ENCODE results near the gene TMEM163.

TMEM163 gene

GRCh38 chr2:134690629-134691215 lies 28.1 kb downstream of the TMEM163 start:
- no peak for DNase-seq

GRCh38 chr2:134689315-134689714 lies 29.5 kb downstream of the TMEM163 start:
- DNase-seq = no peak

- DNase-seq = no peak
Observed at GRCh38 chr2:134685967-134686366, 32.8 kb downstream of the TMEM163 start.

GRCh38 chr2:134683561-134684112 lies 35.2 kb downstream of the TMEM163 start:
- no peak for DNase-seq

GRCh38 chr2:134682726-134683125 lies 36.1 kb downstream of the TMEM163 start:
- DNase-seq = no peak

- no peak for DNase-seq
Observed at GRCh38 chr2:134681201-134681600, 37.6 kb downstream of the TMEM163 start.

- peak; percentile 63 for DNase-seq
Observed at GRCh38 chr2:134679745-134680144, 39.1 kb downstream of the TMEM163 start.

GRCh38 chr2:134679294-134679693 lies 39.5 kb downstream of the TMEM163 start:
- DNase-seq = no peak

- DNase-seq = no peak
Observed at GRCh38 chr2:134677856-134678756, 40.7 kb downstream of the TMEM163 start.

GRCh38 chr2:134676960-134677359 lies 41.8 kb downstream of the TMEM163 start:
- no peak for DNase-seq

- DNase-seq = no peak
Observed at GRCh38 chr2:134675314-134675713, 43.5 kb downstream of the TMEM163 start.

GRCh38 chr2:134674687-134675086 lies 44.1 kb downstream of the TMEM163 start:
- no peak for DNase-seq

- no peak for DNase-seq
Observed at GRCh38 chr2:134671513-134671912, 47.3 kb downstream of the TMEM163 start.

GRCh38 chr2:134670955-134671354 lies 47.8 kb downstream of the TMEM163 start:
- DNase-seq = no peak

GRCh38 chr2:134669731-134670669 lies 48.8 kb downstream of the TMEM163 start:
- DNase-seq = no peak

GRCh38 chr2:134668821-134669220 lies 50.0 kb downstream of the TMEM163 start:
- no peak for DNase-seq

GRCh38 chr2:134667541-134667940 lies 51.3 kb downstream of the TMEM163 start:
- DNase-seq = no peak

GRCh38 chr2:134667081-134667480 lies 51.7 kb downstream of the TMEM163 start:
- DNase-seq = no peak

- DNase-seq = no peak
Observed at GRCh38 chr2:134665727-134666506, 52.9 kb downstream of the TMEM163 start.

- DNase-seq = no peak
Observed at GRCh38 chr2:134663451-134664450, 55.0 kb downstream of the TMEM163 start.

GRCh38 chr2:134662751-134663150 lies 56.0 kb downstream of the TMEM163 start:
- DNase-seq = no peak

All from GDM1 (cell line).